GM12872 (cell line): ENCODE data around the gene SUSD4.

ENCODE experiments used
- TF ChIP-seq, protein P1 (sequence below): IDR thresholded peaks from 3 replicates; pipeline ENCODE4 v1.5.1; 2011; ENCODE audit warnings: low read depth, mild to moderate bottlenecking, low read length, moderate library complexity; ENCODE audit not compliant: insufficient read depth

SUSD4 gene

DNA sequence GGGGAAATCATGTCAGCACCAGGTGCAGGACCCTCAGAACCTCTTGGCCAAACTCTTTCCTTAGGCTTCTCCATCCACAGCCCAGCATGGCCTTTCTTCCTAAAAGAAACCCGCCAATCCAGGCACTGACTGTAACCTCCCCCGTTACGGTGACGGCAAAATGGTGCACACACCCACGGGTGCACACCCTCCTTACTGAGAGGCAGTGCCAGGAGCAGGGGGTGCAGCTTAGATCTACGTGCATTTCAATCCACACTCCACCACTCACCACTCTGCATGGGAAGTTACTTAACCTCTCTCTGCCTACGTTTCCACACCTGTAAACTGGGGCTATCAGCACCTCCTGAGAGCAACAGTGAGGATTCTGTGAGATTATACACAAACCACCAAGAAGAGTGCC, 31.0 kb downstream of the SUSD4 start:
- TF ChIP-seq, protein P1, sequence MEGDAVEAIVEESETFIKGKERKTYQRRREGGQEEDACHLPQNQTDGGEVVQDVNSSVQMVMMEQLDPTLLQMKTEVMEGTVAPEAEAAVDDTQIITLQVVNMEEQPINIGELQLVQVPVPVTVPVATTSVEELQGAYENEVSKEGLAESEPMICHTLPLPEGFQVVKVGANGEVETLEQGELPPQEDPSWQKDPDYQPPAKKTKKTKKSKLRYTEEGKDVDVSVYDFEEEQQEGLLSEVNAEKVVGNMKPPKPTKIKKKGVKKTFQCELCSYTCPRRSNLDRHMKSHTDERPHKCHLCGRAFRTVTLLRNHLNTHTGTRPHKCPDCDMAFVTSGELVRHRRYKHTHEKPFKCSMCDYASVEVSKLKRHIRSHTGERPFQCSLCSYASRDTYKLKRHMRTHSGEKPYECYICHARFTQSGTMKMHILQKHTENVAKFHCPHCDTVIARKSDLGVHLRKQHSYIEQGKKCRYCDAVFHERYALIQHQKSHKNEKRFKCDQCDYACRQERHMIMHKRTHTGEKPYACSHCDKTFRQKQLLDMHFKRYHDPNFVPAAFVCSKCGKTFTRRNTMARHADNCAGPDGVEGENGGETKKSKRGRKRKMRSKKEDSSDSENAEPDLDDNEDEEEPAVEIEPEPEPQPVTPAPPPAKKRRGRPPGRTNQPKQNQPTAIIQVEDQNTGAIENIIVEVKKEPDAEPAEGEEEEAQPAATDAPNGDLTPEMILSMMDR = no peak

DNA sequence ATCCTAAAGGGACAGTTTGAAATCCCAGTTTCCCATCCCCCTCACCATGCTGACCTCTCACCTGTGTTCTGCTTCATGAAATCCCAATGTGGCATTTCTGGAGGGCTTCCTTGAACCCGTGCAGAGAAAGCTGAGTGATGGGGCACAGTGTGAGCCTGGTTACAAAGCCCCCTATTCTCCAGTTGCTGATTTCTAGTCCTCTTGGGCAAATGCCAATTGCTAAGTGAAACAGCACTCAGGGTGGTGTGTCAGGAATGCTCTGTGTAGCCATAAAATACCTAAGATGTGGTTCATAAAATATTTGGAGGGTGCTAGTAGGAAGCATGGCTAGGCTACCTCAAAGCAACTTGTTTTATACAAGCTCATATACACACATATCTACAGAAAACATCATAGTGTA, 32.0 kb downstream of the SUSD4 start:
- TF ChIP-seq, protein P1 = no peak

DNA sequence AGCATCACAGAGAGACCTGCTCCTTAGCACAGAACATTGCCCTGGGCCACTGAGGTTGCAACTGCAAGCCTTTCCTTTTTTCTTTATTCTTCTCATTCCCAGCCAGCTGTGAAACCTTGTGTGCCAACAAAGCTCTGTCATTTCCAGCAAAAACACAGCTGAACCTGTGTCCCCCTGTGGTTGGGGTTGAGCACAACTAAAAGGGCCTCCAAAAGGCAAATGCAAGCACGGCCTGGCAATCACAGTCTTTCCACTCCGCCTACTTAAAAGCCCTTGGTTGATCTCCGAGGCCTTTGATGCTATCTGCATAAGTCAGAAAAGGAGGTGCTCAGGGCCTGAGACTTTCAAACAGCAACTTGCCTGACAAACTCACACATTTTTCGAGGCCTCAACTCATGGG, 32.7 kb downstream of the SUSD4 start:
- TF ChIP-seq, protein P1 = no peak

DNA sequence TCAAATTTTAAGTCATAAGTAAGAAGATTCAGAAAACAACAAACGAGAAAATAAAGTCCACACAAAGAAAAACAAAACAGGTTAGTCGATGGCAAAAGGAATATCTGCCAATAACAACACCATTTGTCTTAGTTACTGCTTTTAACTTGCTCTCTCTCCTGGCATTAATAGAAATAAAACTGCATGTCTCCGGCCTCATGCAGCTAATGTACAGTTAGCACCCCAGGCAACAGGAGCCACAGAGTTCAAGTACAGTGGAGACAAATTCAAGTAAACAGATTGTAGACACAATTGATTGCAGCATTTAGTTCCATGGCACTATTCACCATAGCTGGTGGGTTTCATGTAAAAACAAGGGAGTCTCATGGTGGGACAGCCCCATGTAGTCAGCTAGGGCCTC, 33.5 kb downstream of the SUSD4 start:
- TF ChIP-seq, protein P1 = no peak

DNA sequence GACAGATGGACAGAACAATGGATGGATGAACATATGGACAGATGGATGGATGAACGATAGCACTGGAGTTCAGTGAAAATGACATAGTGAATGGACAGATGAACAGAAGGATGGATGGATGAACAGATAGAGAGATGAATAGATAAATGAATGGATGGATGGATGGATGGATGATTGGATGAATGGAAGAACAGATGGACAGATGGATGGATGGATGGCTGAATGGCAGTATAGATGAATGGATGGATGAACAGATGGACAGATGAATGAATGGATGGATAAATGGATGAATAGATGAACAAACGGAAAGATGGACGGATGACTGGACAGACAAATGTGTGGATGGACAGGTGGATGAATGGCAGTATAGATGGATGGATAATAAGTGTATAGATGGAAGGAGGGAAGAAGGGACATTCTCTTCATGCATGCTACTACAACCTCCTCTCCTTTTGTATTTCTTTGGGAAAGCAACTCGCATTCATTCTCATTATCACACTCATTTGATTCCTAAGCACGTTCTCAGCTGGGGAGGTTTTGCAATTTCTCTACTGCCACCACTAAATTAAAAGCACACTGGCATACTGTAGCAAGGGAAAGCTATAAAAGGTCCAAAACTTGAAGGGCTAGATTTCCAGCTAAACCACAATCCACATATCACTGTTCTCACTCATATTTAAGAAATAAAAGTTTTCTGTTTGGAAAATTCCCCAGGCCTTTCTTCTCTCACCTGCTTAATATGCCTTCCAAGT, 34.1 kb downstream of the SUSD4 start:
- TF ChIP-seq, protein P1 = no peak

DNA sequence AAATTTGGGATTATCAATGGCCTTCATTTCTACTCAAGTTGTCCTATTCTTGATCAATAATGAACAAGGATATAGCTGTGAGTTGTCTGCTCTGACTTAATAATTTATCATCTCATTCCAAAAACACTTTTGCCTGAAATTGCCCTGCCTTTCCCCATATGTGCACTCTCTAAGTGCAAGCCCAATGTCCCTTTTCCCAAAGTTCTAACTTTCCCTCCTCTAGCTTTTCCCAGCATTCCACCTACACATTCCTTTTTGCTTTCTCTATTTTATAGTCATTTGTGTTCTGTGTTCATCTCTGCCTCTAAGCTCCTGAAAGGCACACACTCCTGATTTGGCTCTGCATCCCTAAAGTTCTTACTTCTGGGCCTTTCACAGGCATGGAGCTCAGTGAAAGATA, 34.7 kb downstream of the SUSD4 start:
- TF ChIP-seq, protein P1 = no peak

DNA sequence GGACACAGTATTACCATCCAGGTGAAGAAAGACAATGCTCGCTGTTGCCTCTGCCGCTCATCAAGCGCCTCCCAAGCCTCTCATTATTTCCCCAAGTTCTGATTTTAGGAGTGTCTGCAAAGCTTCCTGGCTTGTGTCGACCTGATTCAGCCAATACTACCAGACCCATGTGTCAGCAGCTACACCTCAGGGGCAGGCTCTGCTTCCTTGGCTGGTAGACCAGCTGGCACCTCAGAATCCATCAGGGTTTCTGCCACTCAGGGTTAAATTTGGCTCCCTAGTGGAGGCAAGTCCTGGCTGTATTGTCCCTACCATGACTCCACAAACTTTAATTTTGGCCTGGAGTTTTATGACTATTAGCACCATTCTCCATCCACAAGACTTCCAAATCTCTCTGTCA, 35.4 kb downstream of the SUSD4 start:
- TF ChIP-seq, protein P1 = no peak
